GM19463 (cell line): ENCODE data around the gene AFAP1.
"Not testable (repeated sequence)": the region's sequence is repeated elsewhere in the genome, so short reads cannot be mapped to it uniquely, and the experiment has no call there.

Experiments
- ATAC-seq: cut with Tn5 transposase; IDR thresholded peaks from one replicate; pipeline ENCODE4 v1.9.1; 2021; ENCODE audit warnings: mild to moderate bottlenecking, moderate library complexity; ENCODE audit not compliant: unreplicated experiment

AFAP1 gene

GRCh38 chr4:7947927-7948326 is 8.3 kb upstream of the AFAP1 start:
- ATAC-seq, result no peak

GRCh38 chr4:7945709-7946380 is 6.2 kb upstream of the AFAP1 start:
- ATAC-seq, result no peak

- ATAC-seq, result no peak
Measured at GRCh38 chr4:7944599-7945220, 5.0 kb upstream of the AFAP1 start.

- ATAC-seq, result not testable (repeated sequence)
Measured at GRCh38 chr4:7943688-7944087, 4.0 kb upstream of the AFAP1 start.

GRCh38 chr4:7943211-7943610 is 3.5 kb upstream of the AFAP1 start:
- no peak for ATAC-seq

GRCh38 chr4:7941965-7942496 is 2.4 kb upstream of the AFAP1 start:
- no peak for ATAC-seq

- ATAC-seq, result no peak
Measured at GRCh38 chr4:7941111-7941964, 1.7 kb upstream of the AFAP1 start.

GRCh38 chr4:7938609-7939376 is 868 bp downstream of the AFAP1 start:
- no peak for ATAC-seq

- ATAC-seq, result no peak
Measured at GRCh38 chr4:7938266-7938608, 1.4 kb downstream of the AFAP1 start.

- no peak for ATAC-seq
Measured at GRCh38 chr4:7937006-7937405, 2.7 kb downstream of the AFAP1 start.

- no peak for ATAC-seq
Measured at GRCh38 chr4:7933651-7934510, 5.8 kb downstream of the AFAP1 start.

- ATAC-seq, result no peak
Measured at GRCh38 chr4:7932287-7932686, 7.4 kb downstream of the AFAP1 start.

GRCh38 chr4:7929118-7929951 is 10.3 kb downstream of the AFAP1 start:
- no peak for ATAC-seq

- no peak for ATAC-seq
Measured at GRCh38 chr4:7928711-7929110, 10.9 kb downstream of the AFAP1 start.

- ATAC-seq, result no peak
Measured at GRCh38 chr4:7926822-7927221, 12.8 kb downstream of the AFAP1 start.

- ATAC-seq, result no peak
Measured at GRCh38 chr4:7924570-7924969, 15.1 kb downstream of the AFAP1 start.

- no peak for ATAC-seq
Measured at GRCh38 chr4:7924163-7924562, 15.5 kb downstream of the AFAP1 start.

GRCh38 chr4:7922466-7922865 is 17.2 kb downstream of the AFAP1 start:
- no peak for ATAC-seq

GRCh38 chr4:7918981-7919380 is 20.7 kb downstream of the AFAP1 start:
- no peak for ATAC-seq
